IMR-90 (cell line): Measurements from ENCODE around the gene LCNL1. TPM values are rescaled to one million over a fixed set of nuclear protein-coding genes. Genes with fewer than 3 reads are reported as not detected.

Experiments used
- ATAC-seq: fragments of 200-7000 bp; cut with Tn5 transposase; 2 replicates; pipeline ENCODE4 v1.9.1; 2020; ENCODE audit warnings: low read depth, mild to moderate bottlenecking, moderate library complexity
- BruUV-seq: library from RNA; stranded (reverse); fragments of 400-500 nt; replicated peaks from 2 replicates; lab custom pipeline; 2021; lab: Mats Ljungman, UMichigan
- CTCF ChIA-PET: fragments of 300-600 bp; formaldehyde crosslinking; extraction: SDS; loops from one replicate; lab custom pipeline; 2021; ENCODE audit warnings: antibody characterized with exemption; lab: Yijun Ruan, JAX
- POLR2A ChIA-PET: fragments of 300-600 bp; sonication (Branson Sonifier 250); formaldehyde crosslinking; loops from one replicate; lab custom pipeline; 2022; ENCODE audit warnings: antibody characterized with exemption; ENCODE audit not compliant: unreplicated experiment; lab: Charles Lee
- DNase-seq: peaks from one replicate; pipeline ENCODE4 v3.0.0; 2013
- H2AFZ ChIP-seq: replicated peaks from 2 replicates; pipeline ENCODE3; 2013; ENCODE audit warnings: low read length, mild to moderate bottlenecking; ENCODE audit not compliant: poor library complexity
- H2AK5ac ChIP-seq: 2 replicates; pipeline ENCODE4 v1.6.1; 2013; ENCODE audit warnings: low read depth, low read length, inconsistent platforms
- H2AK9ac ChIP-seq: replicated peaks from 2 replicates; pipeline ENCODE3; 2013; ENCODE audit warnings: mild to moderate bottlenecking, low read depth, low read length, moderate library complexity; ENCODE audit not compliant: poor library complexity
- H2BK120ac ChIP-seq: 2 replicates; pipeline ENCODE4 v1.6.1; 2013; ENCODE audit warnings: low read depth, low read length, inconsistent platforms
- H2BK15ac ChIP-seq: 3 replicates; pipeline ENCODE4 v1.6.1; 2013; ENCODE audit warnings: low read depth, low read length, inconsistent platforms
- H2BK20ac ChIP-seq: 2 replicates; pipeline ENCODE4 v1.6.1; 2013; ENCODE audit warnings: low read depth, mild to moderate bottlenecking, inconsistent platforms, low read length, moderate library complexity
- H2BK5ac ChIP-seq: 2 replicates; pipeline ENCODE4 v1.6.1; 2013; ENCODE audit warnings: mild to moderate bottlenecking, low read depth, low read length, inconsistent platforms; ENCODE audit not compliant: poor library complexity, severe bottlenecking
- H3K14ac ChIP-seq: replicated peaks from 2 replicates; pipeline ENCODE4 v1.6.1; 2013; ENCODE audit warnings: low read depth, low read length, inconsistent platforms
- H3K18ac ChIP-seq: 2 replicates; pipeline ENCODE4 v1.6.1; 2013; ENCODE audit warnings: low read depth, low read length, control low read depth
- H3K23ac ChIP-seq: 2 replicates; pipeline ENCODE4 v1.6.1; 2013; ENCODE audit warnings: low read depth, low read length, inconsistent platforms
- H3K27ac ChIP-seq: 2 replicates; pipeline ENCODE4 v1.5.1; 2013; ENCODE audit warnings: mild to moderate bottlenecking, control low read depth, low read length; ENCODE audit not compliant: insufficient read depth
- H3K27me3 ChIP-seq: 2 replicates; pipeline ENCODE4 v1.6.1; 2013; ENCODE audit warnings: low read length; ENCODE audit not compliant: control insufficient read depth, insufficient read depth
- H3K36me3 ChIP-seq: 2 replicates; pipeline ENCODE4 v1.6.1; 2013; ENCODE audit warnings: low read length, mixed read lengths; ENCODE audit not compliant: control insufficient read depth, insufficient read depth
- H3K4ac ChIP-seq: 2 replicates; pipeline ENCODE4 v1.6.1; 2013; ENCODE audit warnings: low read depth, low read length, inconsistent platforms
- H3K4me1 ChIP-seq: 2 replicates; pipeline ENCODE4 v1.6.1; 2013; ENCODE audit warnings: low read length, mixed read lengths; ENCODE audit not compliant: control insufficient read depth, insufficient read depth
- H3K4me2 ChIP-seq: 2 replicates; pipeline ENCODE4 v1.6.1; 2013; ENCODE audit warnings: low read depth, mild to moderate bottlenecking, control low read depth, low read length, moderate library complexity
- H3K4me3 ChIP-seq: 2 replicates; pipeline ENCODE4 v1.5.1; 2013; ENCODE audit warnings: low read depth, mild to moderate bottlenecking, control low read depth, low read length, moderate library complexity; ENCODE audit not compliant: insufficient read depth
- H3K56ac ChIP-seq: 2 replicates; pipeline ENCODE4 v1.6.1; 2013; ENCODE audit warnings: low read length, inconsistent platforms; ENCODE audit not compliant: insufficient read depth; ENCODE audit errors: extremely low read depth
- H3K79me1 ChIP-seq, 2 experiments: 2 replicates each; pipeline ENCODE4 v1.6.1; 2013; ENCODE audit warnings: low read length in 2 of 2, inconsistent platforms in 1 of 2, low read depth in 1 of 2
- H3K9ac ChIP-seq: 2 replicates; pipeline ENCODE4 v1.6.1; 2013; ENCODE audit warnings: low read depth, low read length, control low read depth
- H3K9me1 ChIP-seq: 2 replicates; pipeline ENCODE4 v1.6.1; 2013; ENCODE audit warnings: low read length, inconsistent platforms; ENCODE audit not compliant: insufficient read depth
- H3K9me3 ChIP-seq: 2 replicates; pipeline ENCODE4 v1.6.1; 2013; ENCODE audit warnings: low read length; ENCODE audit not compliant: control insufficient read depth, insufficient read depth
- H4K20me1 ChIP-seq: 2 replicates; pipeline ENCODE4 v1.6.1; 2013; ENCODE audit warnings: low read length, inconsistent platforms; ENCODE audit not compliant: insufficient read depth
- H4K5ac ChIP-seq: 2 replicates; pipeline ENCODE4 v1.6.1; 2013; ENCODE audit warnings: mild to moderate bottlenecking, low read depth, low read length, control low read depth
- H4K8ac ChIP-seq, 2 experiments: 2 replicates each; pipeline ENCODE4 v1.6.1; 2013; ENCODE audit warnings: low read depth in 2 of 2, low read length in 2 of 2, control low read depth in 1 of 2, inconsistent platforms in 1 of 2
- H4K91ac ChIP-seq: 2 replicates; pipeline ENCODE4 v1.6.1; 2013; ENCODE audit warnings: low read depth, low read length, inconsistent platforms; ENCODE audit not compliant: insufficient read depth
- CEBPB ChIP-seq: IDR thresholded peaks from 2 replicates; pipeline ENCODE4 v1.6.1; 2012; ENCODE audit warnings: low read depth, low read length, improper control_type of control experiment
- FOS ChIP-seq: fragments of 150-350 bp; IDR thresholded peaks from 2 replicates; pipeline ENCODE4 v1.6.1; 2016; ENCODE audit warnings: low read depth, low read length
- MAFK ChIP-seq: IDR thresholded peaks from 2 replicates; pipeline ENCODE4 v1.6.1; 2012; ENCODE audit warnings: low read depth, low read length, improper control_type of control experiment
- POLR2A ChIP-seq: IDR thresholded peaks from 2 replicates; pipeline ENCODE4 v1.6.1; 2012; ENCODE audit warnings: mild to moderate bottlenecking, low read depth, low read length
- RAD21 ChIP-seq: IDR thresholded peaks from 2 replicates; pipeline ENCODE4 v1.6.1; 2012; ENCODE audit warnings: low read length, improper control_type of control experiment
- SMC3 ChIP-seq: fragments of 150-350 bp; IDR thresholded peaks from 2 replicates; pipeline ENCODE4 v1.6.1; 2016; ENCODE audit warnings: low read depth, mild to moderate bottlenecking, antibody characterized with exemption, low read length, moderate library complexity
- WGBS, 2 experiments: methylation state at CpG; one replicate each; pipeline versions ENCODE4 v1.1.5 to v1.1.7; 2013; ENCODE audit warnings: missing lambda C conversion rate in 2 of 2; ENCODE audit not compliant: insufficient read length in 1 of 2; ENCODE audit errors: extremely low coverage in 2 of 2; 5-methylcytosine and 5-hydroxymethylcytosine counted together
- dilution Hi-C: fragments of 300-500 bp; cut with HindIII; formaldehyde crosslinking; loops from one replicate; pipeline ENCODE4 v1.14.3; 2018; ENCODE audit warnings: low sequenced_read_pairs; ENCODE audit not compliant: unreplicated experiment
- in situ Hi-C: fragments of 300-500 bp; cut with MboI; formaldehyde crosslinking; loops from 3 replicates; pipeline ENCODE4 v1.14.3; 2019; ENCODE audit warnings: low sequenced_read_pairs, inconsistent platforms, mixed read lengths
- intact Hi-C: fragments of 100-400 bp; cut with micrococcal nuclease; formaldehyde crosslinking; loops from 2 replicates; pipeline ENCODE4 v1.10.0; 2022
- polyA plus RNA-seq, 3 experiments: library from polyadenylated mRNA; depleted of rRNA; stranded (reverse); fragments of >200 nt; gene quantifications; 2 replicates each; pipeline ENCODE4 v1.2.3, GENCODE V29; 2012; ENCODE audit warnings: low replicate concordance in 1 of 3
- total RNA-seq: library from RNA; depleted of rRNA; stranded (reverse); fragments of >200 nt; gene quantifications from 2 replicates; pipeline ENCODE4 v1.2.3, GENCODE V29; 2012
- TF ChIP-seq, protein P1 (sequence below): conservative IDR thresholded peaks from 2 replicates; pipeline ENCODE4 v1.5.1; 2012; ENCODE audit warnings: mild to moderate bottlenecking, low read depth, low read length, improper control_type of control experiment
- TF ChIP-seq, protein P2 (sequence below): fragments of 150-350 bp; IDR thresholded peaks from 2 replicates; pipeline ENCODE4 v1.6.1; 2016; ENCODE audit warnings: low read depth, mild to moderate bottlenecking, low read length, moderate library complexity, borderline replicate concordance
- TF ChIP-seq, protein P3 (sequence below): fragments of 150-350 bp; IDR thresholded peaks from 2 replicates; pipeline ENCODE4 v1.6.1; 2017; ENCODE audit warnings: mild to moderate bottlenecking, antibody characterized with exemption, low read length, low read depth

LCNL1 gene
- total and polyA plus RNA-seq, 2 of the 4 experiments (the other 2 are of a cell fraction), result 0.15 TPM; not detected in 1

DNA sequence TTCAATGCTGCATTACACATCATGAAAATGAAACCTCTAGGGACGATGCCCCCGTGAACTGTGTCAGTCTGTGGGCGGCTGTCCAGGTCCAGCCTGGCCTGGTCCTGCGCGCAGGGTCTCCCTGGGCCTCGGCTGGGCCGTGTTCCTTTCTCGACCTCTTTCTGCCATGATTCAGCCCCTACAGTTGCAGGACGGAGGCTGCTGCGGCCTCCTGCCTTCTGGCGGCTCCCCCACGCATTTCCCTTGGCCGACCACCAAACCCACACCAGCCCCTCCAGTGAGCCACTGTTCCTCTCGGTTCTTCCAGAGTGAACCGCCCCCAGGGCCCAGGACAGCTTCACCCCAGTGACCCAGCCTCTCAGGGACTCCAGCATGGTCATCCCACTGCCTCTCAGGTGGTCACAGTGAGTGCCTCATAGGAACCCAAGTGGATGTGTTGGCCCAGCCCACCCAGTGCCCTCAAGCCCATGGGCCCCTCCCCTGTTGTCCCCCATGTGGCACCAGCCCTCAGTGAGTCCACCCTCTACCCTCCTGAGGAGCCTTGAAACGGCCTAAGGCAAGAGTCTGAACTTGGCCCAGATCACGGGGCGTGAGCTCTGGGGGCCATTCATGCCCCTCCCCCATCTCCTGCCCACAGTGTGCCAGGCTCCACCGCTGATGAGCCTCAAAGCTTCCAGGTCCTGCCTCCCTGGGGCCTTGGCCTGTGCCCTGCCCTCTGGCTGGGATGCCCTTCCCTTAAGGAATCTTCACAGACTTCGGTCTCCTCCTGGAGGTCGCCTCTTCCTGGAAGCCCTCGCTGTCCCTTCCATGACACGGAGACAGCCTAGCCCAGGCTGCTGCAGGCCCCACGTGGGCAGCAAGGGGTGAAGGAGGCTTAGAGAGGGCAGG is 23.6 kb downstream of the LCNL1 start:
- H3K4me1 ChIP-seq, result peaks cover 11% of the 10 kb centered on the region
- H2BK15ac ChIP-seq, result no peak overlapping the region
- H2AK5ac ChIP-seq, result peak overlapping the region; percentile 73; the same call in 1 of the 2 replicates
- H3K4me3 ChIP-seq, result no peak overlapping the region
- H3K14ac ChIP-seq, result no peak overlapping the region
- peaks cover 13% of the 10 kb centered on the region for H3K36me3 ChIP-seq
- no peak overlapping the region for H3K18ac ChIP-seq
- H2BK120ac ChIP-seq, result no peak overlapping the region
- dilution Hi-C loops, result no loop called here
- ATAC-seq (peak; percentile 6; the same call in 1 of the 2 replicates), DNase-seq (peak; percentile 9)
- no peak overlapping the region for H4K8ac ChIP-seq
- H4K91ac ChIP-seq, result no peak overlapping the region
- intact Hi-C loops, result loop anchor here (2.0 kb wide), 1 partner anchor 22 kb away; the partner anchor contains the start of gene ABCA2
- no peak for TF ChIP-seq FOS
- TF ChIP-seq, protein P1, sequence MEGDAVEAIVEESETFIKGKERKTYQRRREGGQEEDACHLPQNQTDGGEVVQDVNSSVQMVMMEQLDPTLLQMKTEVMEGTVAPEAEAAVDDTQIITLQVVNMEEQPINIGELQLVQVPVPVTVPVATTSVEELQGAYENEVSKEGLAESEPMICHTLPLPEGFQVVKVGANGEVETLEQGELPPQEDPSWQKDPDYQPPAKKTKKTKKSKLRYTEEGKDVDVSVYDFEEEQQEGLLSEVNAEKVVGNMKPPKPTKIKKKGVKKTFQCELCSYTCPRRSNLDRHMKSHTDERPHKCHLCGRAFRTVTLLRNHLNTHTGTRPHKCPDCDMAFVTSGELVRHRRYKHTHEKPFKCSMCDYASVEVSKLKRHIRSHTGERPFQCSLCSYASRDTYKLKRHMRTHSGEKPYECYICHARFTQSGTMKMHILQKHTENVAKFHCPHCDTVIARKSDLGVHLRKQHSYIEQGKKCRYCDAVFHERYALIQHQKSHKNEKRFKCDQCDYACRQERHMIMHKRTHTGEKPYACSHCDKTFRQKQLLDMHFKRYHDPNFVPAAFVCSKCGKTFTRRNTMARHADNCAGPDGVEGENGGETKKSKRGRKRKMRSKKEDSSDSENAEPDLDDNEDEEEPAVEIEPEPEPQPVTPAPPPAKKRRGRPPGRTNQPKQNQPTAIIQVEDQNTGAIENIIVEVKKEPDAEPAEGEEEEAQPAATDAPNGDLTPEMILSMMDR, result no peak
- no peak for TF ChIP-seq MAFK
- no peak for TF ChIP-seq POLR2A
- TF ChIP-seq RAD21, result no peak
- TF ChIP-seq, protein P2, sequence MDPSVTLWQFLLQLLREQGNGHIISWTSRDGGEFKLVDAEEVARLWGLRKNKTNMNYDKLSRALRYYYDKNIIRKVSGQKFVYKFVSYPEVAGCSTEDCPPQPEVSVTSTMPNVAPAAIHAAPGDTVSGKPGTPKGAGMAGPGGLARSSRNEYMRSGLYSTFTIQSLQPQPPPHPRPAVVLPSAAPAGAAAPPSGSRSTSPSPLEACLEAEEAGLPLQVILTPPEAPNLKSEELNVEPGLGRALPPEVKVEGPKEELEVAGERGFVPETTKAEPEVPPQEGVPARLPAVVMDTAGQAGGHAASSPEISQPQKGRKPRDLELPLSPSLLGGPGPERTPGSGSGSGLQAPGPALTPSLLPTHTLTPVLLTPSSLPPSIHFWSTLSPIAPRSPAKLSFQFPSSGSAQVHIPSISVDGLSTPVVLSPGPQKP, result no peak
- no peak for TF ChIP-seq CEBPB
- no peak for TF ChIP-seq SMC3
- TF ChIP-seq, protein P3, sequence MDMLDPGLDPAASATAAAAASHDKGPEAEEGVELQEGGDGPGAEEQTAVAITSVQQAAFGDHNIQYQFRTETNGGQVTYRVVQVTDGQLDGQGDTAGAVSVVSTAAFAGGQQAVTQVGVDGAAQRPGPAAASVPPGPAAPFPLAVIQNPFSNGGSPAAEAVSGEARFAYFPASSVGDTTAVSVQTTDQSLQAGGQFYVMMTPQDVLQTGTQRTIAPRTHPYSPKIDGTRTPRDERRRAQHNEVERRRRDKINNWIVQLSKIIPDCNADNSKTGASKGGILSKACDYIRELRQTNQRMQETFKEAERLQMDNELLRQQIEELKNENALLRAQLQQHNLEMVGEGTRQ, result no peak
- no peak overlapping the region for H3K27ac ChIP-seq
- no peaks in the 10 kb centered on the region for H3K79me1 ChIP-seq
- BruUV-seq, result no TSS peak
- H2AK9ac ChIP-seq, result peak overlapping the region; percentile 65
- 86% methylated on average over 7 of the region's 24 CpGs; no CpG with 5 or more reads in 1 of the 2 experiments for WGBS, 2 experiments
- ChIA-PET CTCF (interaction anchor here (0.6 kb wide), 1 partner anchor 22 kb away, joined by 3 read pairs; no protein-coding TSS in a partner anchor), POLR2A (no interaction called here)
- H3K9ac ChIP-seq, result no peak overlapping the region
- no peak overlapping the region for H3K56ac ChIP-seq
- H3K9me1 ChIP-seq, result peaks cover 5% of the 10 kb centered on the region; the same call in 1 of the 2 replicates
- no peak overlapping the region for H3K4me2 ChIP-seq
- no peak overlapping the region for H3K4ac ChIP-seq
- no peak overlapping the region for H4K5ac ChIP-seq
- no peak overlapping the region for H3K23ac ChIP-seq
- H2BK20ac ChIP-seq, result no peak overlapping the region
- peak overlapping the region; percentile 51 for H2AFZ ChIP-seq
- in situ Hi-C loops, result no loop called here
- H4K20me1 ChIP-seq, result peaks cover 8% of the 10 kb centered on the region
- no peaks in the 10 kb centered on the region for H3K27me3 ChIP-seq
- no peaks in the 10 kb centered on the region for H3K9me3 ChIP-seq
- no peak overlapping the region for H2BK5ac ChIP-seq
